Measurements from ENCODE around the gene ROCK2.

Gene ROCK2

DNA sequence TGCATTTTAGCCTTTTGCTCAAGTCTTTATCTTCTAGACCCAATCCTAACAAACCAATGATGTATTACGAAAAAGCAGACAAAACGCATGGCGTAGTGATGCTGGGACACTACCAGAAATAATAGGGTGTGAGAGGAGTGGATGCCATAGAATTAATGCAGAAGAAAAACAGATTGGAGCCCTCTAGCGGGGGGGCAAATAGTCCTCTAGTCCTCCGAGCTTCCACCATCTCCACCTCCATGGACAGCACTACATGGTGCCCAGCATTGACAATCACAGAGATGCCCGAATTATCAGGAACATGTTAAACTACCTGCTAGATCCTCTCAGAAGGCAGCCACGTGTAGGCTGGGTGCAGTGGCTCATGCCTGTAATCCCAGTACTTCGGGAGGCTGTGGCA is 15.4 kb upstream of the ROCK2 start:
- no peak overlapping the region for H2AFZ ChIP-seq (ENCODE audit: low read length)
- no peaks in the 10 kb centered on the region for H3K79me2 ChIP-seq (ENCODE audit: insufficient read depth, low read length)
- H3K9ac ChIP-seq (ENCODE audit: low read depth, low read length, poor library complexity, severe bottlenecking): no peak overlapping the region
- TF ChIP-seq CTCF (conservative IDR thresholded peaks at IDR 0.05; ENCODE audit: low read length) (no peak), EZH2phosphoT487 (IDR thresholded peaks at IDR 0.05; ENCODE audit: borderline replicate concordance) (no peak)
- H3K27me3 ChIP-seq (ENCODE audit: insufficient read depth, low read length, poor library complexity, severe bottlenecking): no peaks in the 10 kb centered on the region
- no peak overlapping the region for H3K4me2 ChIP-seq (ENCODE audit: low read depth, low read length, poor library complexity, severe bottlenecking)
- no peaks in the 10 kb centered on the region for H3K9me3 ChIP-seq (ENCODE audit: insufficient read depth, low read depth, low read length)
- H4K20me1 ChIP-seq (ENCODE audit: insufficient read depth, low read length, poor library complexity, severe bottlenecking): no peaks in the 10 kb centered on the region
- no peaks in the 10 kb centered on the region for H3K36me3 ChIP-seq (ENCODE audit: insufficient read depth, low read length)
- H3F3A ChIP-seq (ENCODE audit: low read depth): no peaks in the 10 kb centered on the region
- H3K4me3 ChIP-seq (ENCODE audit: low read length, poor library complexity, severe bottlenecking): no peak overlapping the region
- no peaks in the 10 kb centered on the region for H3K9me2 ChIP-seq (replicated peaks; ENCODE audit: low read depth, low read length)
- peaks cover 7% of the 10 kb centered on the region for H3K4me1 ChIP-seq (ENCODE audit: insufficient read depth, low read length, poor library complexity, severe bottlenecking)

DNA sequence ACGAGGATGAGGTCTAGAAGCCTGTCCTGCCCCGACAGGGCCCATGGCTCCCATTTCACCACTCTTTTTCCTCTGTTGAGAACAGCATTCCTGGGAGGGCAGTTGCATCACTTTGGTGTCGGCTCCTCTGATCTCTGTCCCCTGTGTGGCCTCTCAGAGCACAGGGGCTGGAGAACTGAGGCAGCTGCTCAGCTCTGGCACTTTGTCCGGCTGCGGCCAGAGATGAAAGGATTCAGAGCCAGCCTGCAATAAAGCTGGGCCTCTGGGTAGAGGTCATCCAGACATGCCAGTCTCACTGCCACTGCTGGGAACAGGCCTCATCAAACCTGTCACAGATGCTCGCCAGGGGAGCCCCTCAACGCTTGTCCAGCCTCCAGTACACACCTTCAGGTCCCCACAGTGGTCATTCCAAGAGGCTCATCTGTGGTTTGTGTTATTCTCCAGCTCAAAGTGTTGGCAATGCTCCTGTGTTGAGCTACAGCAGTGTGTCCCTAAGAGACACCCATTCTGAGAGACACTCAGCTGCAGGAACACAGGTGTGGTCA is 13.1 kb upstream of the ROCK2 start:
- no peak overlapping the region for H3K4me3 ChIP-seq (ENCODE audit: low read length, poor library complexity, severe bottlenecking)
- no peak overlapping the region for H3K4me2 ChIP-seq (ENCODE audit: low read depth, low read length, poor library complexity, severe bottlenecking)
- no peak overlapping the region; the same call in 1 of the 2 replicates for H2AFZ ChIP-seq (ENCODE audit: low read length)
- no peaks in the 10 kb centered on the region for H3K9me3 ChIP-seq (ENCODE audit: insufficient read depth, low read depth, low read length)
- no peaks in the 10 kb centered on the region for H3K36me3 ChIP-seq (ENCODE audit: insufficient read depth, low read length)
- H3K9me2 ChIP-seq (replicated peaks; ENCODE audit: low read depth, low read length): no peaks in the 10 kb centered on the region
- TF ChIP-seq EZH2phosphoT487 (IDR thresholded peaks at IDR 0.05; ENCODE audit: borderline replicate concordance): no peak
- no peak for TF ChIP-seq CTCF (conservative IDR thresholded peaks at IDR 0.05; ENCODE audit: low read length)
- peaks cover 12% of the 10 kb centered on the region for H3K4me1 ChIP-seq (ENCODE audit: insufficient read depth, low read length, poor library complexity, severe bottlenecking)
- H3K79me2 ChIP-seq (ENCODE audit: insufficient read depth, low read length): no peaks in the 10 kb centered on the region
- H3F3A ChIP-seq (ENCODE audit: low read depth): no peaks in the 10 kb centered on the region
- H3K27me3 ChIP-seq (ENCODE audit: insufficient read depth, low read length, poor library complexity, severe bottlenecking): no peaks in the 10 kb centered on the region
- no peaks in the 10 kb centered on the region for H4K20me1 ChIP-seq (ENCODE audit: insufficient read depth, low read length, poor library complexity, severe bottlenecking)
- no peak overlapping the region for H3K9ac ChIP-seq (ENCODE audit: low read depth, low read length, poor library complexity, severe bottlenecking)

DNA sequence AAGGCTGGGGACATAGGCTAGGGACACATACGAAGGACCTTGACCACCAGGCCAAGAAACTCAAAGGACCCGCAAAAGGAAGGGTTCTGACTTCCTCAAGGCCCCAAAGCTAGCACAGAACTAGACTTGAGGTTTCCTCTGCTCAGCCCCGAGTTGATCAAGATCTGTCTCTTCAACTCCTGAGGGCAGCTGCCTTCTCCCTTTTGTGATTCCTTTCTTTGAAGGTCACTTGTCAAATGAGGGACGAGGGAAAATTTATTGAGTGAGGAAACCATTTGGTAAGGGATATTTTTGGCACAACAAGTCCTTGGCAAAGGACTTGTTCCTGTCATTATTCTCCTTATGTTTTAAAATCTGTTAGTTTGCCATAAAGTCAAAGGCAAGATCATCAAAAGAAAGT is 12.3 kb upstream of the ROCK2 start:
- no peak overlapping the region for H3K4me3 ChIP-seq (ENCODE audit: low read length, poor library complexity, severe bottlenecking)
- no peak overlapping the region for H3K4me2 ChIP-seq (ENCODE audit: low read depth, low read length, poor library complexity, severe bottlenecking)
- H3K36me3 ChIP-seq (ENCODE audit: insufficient read depth, low read length): no peaks in the 10 kb centered on the region
- no peaks in the 10 kb centered on the region for H4K20me1 ChIP-seq (ENCODE audit: insufficient read depth, low read length, poor library complexity, severe bottlenecking)
- H3K27me3 ChIP-seq (ENCODE audit: insufficient read depth, low read length, poor library complexity, severe bottlenecking): no peaks in the 10 kb centered on the region
- no peaks in the 10 kb centered on the region for H3K9me3 ChIP-seq (ENCODE audit: insufficient read depth, low read depth, low read length)
- H3F3A ChIP-seq (ENCODE audit: low read depth): no peaks in the 10 kb centered on the region
- H3K4me1 ChIP-seq (ENCODE audit: insufficient read depth, low read length, poor library complexity, severe bottlenecking): peaks cover 12% of the 10 kb centered on the region
- no peak overlapping the region for H2AFZ ChIP-seq (ENCODE audit: low read length)
- H3K9me2 ChIP-seq (replicated peaks; ENCODE audit: low read depth, low read length): no peaks in the 10 kb centered on the region
- no peak overlapping the region for H3K9ac ChIP-seq (ENCODE audit: low read depth, low read length, poor library complexity, severe bottlenecking)
- H3K79me2 ChIP-seq (ENCODE audit: insufficient read depth, low read length): no peaks in the 10 kb centered on the region
- TF ChIP-seq EZH2phosphoT487 (IDR thresholded peaks at IDR 0.05; ENCODE audit: borderline replicate concordance) (no peak), CTCF (conservative IDR thresholded peaks at IDR 0.05; ENCODE audit: low read length) (no peak)

Data from Loucy (cell line).